ENCODE measurements around the gene PTGER1.

DNA sequence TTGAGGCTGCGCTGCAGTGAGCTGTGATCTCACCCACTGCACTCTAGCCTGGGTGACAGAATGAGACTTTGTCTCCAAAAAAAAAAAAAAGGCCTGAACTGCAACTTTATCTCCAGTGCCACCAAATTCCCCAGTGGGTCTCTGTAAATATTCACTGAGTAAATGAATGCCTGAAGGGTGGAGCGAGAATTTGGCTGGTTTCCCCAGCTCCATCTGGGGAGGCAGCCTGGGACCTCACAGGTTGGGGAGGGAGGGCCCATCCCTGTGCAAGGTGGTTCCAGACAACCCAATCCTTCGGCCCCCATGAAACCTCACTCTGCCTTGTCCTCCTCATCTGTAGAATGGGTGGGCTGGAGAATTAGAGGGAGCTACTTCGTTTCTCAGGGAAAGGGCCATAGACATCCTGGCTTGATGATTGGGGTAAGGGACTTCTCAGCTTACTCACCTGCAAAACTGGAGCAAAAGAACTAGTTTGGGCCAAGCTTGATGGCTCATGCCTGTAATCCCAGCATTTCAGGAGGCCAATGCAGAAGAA is 46.2 kb downstream of the PTGER1 start:
- no peak for TF ChIP-seq EZH2 (IDR thresholded peaks at IDR 0.05; ENCODE audit: low read length, missing control alignments)
- TF ChIP-seq, protein P1, sequence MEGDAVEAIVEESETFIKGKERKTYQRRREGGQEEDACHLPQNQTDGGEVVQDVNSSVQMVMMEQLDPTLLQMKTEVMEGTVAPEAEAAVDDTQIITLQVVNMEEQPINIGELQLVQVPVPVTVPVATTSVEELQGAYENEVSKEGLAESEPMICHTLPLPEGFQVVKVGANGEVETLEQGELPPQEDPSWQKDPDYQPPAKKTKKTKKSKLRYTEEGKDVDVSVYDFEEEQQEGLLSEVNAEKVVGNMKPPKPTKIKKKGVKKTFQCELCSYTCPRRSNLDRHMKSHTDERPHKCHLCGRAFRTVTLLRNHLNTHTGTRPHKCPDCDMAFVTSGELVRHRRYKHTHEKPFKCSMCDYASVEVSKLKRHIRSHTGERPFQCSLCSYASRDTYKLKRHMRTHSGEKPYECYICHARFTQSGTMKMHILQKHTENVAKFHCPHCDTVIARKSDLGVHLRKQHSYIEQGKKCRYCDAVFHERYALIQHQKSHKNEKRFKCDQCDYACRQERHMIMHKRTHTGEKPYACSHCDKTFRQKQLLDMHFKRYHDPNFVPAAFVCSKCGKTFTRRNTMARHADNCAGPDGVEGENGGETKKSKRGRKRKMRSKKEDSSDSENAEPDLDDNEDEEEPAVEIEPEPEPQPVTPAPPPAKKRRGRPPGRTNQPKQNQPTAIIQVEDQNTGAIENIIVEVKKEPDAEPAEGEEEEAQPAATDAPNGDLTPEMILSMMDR (conservative IDR thresholded peaks at IDR 0.05 in 1 of 2, IDR thresholded peaks at IDR 0.05 in 1 of 2; ENCODE audit: low read depth in 1 of 2, low read length in 2 of 2), result no peak
